GM18502 (cell line): ENCODE measurements around the gene NAGK.
"Not testable (repeated sequence)": the region's sequence is repeated elsewhere in the genome, so short reads cannot be mapped to it uniquely, and the experiment has no call there.

Experiments
- ATAC-seq: cut with Tn5 transposase; IDR thresholded peaks from one replicate; pipeline ENCODE4 v1.9.1; 2021; ENCODE audit warnings: mild to moderate bottlenecking; ENCODE audit not compliant: unreplicated experiment, poor library complexity

Gene NAGK

GRCh38 chr2:71067567-71068217 lies 756 bp upstream of the NAGK start:
- peak; percentile 3 for ATAC-seq

DNA sequence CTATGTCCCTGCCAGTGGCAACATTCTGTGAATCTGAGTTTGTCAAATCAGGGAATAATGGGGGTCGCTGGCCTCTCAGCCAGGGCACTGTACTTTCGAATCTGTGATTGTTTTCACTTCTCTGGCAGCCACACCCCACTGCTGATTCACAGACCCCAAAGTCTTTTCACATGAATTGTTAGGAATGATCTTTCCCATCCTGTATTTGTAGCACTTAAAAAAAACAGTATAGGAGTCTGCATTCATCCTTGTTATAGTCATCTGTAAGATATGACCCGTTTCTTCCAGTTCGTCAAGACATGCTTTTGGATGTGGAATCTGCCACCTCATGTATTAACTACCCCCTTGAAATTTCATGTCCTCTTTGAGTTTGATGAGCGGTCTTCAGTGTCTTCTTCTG lies 928 bp downstream of the NAGK start:
- no peak for ATAC-seq

DNA sequence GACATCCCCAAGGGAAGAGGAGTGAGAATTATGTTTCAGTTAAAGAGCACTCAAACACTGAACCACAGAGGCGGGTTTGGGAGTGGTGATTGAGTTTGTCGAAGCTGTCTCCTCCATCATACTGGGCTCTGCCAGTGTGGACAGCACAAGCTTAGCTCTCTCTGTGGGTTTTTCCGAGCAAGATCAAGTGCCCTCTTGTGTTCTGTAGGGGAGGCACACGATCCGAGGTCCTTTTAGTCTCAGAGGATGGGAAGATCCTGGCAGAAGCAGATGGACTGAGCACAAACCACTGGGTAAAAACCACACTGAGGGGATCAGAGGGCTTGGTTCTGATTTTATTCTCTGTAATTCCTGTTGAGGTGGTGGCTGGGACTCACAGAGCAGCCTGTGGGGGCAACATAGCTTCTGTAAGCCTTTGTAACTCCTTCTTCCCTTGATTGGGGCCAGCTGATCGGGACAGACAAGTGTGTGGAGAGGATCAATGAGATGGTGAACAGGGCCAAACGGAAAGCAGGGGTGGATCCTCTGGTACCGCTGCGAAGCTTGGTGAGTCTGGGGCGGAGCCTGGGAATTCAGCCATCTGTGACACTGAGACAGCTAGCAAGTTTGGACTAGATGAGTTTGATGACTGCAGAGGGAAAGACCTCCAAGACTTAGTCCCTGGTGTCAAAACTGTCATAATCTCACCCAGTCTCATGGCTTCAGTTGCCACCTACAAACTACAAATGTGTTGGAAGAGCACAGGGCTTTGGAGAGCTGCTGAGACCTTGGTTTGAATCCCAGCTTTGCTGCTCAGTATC lies 2.0 kb downstream of the NAGK start:
- ATAC-seq: no peak

DNA sequence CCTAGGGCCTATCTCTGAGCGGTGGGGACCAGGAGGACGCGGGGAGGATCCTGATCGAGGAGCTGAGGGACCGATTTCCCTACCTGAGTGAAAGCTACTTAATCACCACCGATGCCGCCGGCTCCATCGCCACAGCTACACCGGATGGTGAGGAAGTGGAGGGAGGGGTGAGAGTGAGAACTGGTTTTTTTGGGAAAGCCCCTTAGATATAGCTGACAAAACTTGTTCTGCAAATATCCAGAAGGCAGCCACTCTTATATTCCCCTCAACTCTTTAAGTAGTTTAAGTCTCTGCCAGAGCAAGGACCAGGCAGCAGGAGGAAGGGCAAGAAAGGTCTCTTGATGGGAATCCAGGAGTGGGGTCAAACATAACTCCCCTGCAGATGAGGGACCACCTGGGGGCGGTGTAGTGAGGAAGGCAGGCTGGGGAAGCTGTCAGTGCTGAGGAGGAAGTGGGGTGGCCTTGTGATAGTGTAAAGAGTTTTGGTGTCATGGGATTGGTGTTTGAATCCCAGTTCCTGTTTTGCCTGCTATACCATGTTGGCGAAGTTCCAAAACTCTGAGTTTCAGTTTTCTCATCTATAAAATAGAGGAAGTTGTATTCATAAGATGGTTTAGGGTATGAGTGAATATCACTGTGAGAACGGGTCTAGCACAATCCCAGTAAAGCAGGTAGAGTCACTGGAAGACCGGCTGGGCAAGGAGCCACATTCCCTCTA lies 3.4 kb downstream of the NAGK start:
- peak; percentile 53 for ATAC-seq

- ATAC-seq: no peak
Observed at GRCh38 chr2:71072492-71072891, 4.0 kb downstream of the NAGK start.

DNA sequence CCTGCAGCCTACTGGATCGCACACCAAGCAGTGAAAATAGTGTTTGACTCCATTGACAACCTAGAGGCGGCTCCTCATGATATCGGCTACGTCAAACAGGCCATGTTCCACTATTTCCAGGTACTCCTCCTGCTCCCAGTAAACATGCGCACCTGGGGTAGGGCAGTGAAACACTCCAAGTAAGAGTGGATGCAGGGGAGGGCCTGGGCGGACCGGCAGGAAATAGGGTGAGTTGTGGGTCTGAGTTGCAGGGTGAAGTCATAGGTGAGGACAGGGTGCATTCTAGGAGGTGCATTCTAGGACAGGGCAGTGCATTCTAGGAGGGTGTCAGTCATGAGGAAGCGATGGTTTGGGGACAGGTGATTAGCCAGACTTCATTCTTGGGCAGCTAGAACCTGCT lies 5.0 kb downstream of the NAGK start:
- ATAC-seq: no peak

DNA sequence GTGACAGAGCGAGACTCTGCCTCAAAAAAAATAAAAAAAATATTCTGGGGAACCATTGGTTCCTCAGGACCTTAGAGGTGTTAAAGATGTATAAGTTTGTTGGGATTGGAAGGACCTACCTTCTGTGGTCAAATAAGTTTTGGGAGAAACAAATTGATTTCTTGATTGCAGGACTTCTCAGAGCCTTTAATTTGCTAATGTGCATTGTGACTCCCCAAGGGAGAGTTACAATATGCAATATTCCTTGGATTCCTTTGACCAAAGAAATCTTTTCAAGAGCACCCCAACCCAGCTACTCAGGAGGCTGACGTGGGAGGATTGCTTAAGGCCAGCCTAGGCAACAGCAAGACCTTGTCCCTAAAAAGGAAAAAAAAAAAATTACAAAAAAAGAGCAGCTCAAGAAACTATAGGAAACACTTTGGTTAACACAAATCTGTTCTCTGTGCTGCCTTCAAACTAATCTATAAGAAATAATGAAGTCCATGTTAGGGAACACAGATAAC lies 6.5 kb downstream of the NAGK start:
- no peak for ATAC-seq

DNA sequence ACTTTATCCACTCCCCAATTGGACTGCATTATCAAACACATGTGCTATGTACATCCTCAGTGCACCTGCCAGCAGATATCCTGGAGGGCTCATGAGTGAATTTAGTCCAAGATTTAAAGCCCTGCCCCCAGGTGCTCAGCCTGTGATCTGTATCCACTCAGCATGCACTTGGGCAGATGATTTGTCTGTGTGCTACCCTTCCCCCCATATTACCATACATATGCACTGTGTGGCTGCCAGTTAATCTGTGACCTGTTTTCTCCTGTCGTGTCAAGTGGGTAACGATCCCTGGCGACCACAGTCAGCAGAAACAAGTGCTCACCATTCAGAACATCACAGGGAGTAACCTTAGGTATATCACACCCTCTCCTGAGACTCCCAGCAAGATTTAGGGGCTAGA lies 10.2 kb downstream of the NAGK start:
- ATAC-seq: no peak

DNA sequence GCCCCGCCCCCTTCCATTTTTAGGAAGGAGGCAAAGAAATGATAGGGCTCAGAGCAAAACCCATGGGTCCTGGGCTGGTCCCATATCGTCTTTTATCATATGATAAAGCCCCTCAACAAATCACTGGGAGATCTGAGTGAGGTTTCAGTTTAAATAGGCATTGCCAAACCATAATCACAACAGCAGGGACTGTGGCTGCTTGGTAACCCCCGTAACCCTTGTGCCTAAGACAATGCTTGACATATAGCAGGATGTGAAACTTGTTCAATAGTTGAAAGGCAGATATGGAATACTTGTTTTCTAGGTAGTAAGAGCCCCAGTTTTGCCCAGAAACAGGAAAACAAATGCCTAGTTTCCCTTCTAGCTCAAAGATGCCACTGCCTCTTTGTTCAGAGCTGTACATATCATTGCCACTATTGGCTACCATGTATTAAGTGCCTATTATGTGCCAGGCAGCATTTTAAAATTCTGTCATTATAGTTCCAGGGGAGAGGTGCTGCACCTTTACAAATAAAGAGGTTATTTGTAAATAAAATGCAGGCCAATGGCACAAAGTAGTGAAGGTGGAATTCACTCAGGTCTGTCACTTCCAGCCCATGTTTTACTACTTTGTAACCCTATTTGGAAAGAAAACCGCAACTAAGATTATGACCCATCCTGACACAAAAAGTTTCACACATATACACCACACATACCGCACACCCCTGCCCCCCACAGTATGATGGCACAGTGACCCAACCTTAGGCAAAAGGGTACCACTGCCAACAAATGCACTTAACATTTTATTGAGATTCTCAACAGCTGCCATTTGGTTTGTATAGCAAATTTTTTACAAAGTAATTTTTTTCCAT lies 14.2 kb downstream of the NAGK start:
- peak; percentile 83 for ATAC-seq

DNA sequence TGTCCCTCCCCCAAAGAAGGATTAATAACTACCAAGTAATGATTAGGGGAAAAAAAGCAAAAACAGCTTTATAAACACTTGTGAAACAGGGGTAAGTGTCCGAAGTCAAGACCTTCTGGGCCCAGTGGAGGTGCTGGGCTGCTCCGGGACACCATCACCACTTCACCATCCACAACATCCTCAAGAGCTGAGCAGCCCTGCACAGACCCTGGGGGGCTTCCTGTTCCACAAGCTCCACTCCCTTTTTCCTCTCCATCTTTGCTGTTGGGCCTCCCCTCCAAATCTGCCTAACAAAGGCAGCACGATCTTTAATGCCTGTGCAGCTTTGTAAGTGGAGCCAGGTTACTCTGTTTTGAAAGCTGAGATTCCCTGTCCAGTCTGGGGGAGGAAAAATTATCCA lies 14.8 kb downstream of the NAGK start:
- not testable (repeated sequence) for ATAC-seq

DNA sequence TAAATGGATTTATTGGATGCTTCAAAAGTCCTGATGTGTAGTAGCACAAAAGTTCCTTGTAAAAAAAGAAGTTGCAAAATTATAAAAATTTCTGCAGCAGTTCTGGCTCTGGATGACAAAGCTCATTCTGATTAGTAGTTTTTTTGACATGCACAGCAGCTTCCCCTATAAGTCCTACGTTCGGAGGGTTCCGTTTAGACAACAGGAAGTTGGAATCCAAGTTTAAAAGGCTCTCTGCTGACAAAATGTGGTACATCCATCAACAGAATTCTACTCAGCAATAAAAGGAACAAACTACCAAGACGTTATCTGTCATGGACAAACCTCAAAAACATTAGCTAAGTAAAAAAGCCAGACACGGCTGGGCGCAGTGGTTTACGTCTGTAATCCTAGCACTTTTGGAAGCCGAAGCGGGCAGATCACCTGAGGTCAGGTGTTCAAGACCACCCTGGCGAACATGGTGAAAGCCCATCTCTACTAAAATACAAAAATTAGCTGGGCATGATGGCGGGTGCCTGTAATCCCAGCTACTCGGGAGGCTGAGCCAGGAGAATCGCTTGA lies 15.4 kb downstream of the NAGK start:
- ATAC-seq: not testable (repeated sequence)

GRCh38 chr2:71085325-71086003 lies 17.0 kb downstream of the NAGK start:
- not testable (repeated sequence) for ATAC-seq

DNA sequence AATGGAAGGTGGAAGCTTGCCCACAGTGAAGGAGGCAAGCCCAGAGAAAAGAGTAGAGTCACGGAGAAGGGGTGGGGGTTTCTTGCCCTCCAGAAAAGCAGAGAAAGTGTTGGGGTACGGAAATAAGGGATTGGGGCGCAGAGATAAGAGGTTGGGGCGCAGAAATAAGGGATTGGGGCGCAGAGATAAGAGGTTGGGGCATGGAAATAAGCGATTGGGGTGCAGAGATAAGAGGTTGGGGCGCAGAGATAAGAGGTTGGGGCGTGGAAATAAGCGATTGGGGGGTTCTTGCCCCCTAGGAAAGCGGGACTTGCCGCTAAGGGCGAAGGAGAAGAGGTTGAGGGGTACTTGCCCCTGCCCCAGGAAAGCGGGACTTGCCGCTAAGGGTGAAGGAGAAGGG lies 21.0 kb downstream of the NAGK start:
- ATAC-seq: not testable (repeated sequence)

GRCh38 chr2:71091808-71092207 lies 23.4 kb downstream of the NAGK start:
- ATAC-seq: not testable (repeated sequence)

- not testable (repeated sequence) for ATAC-seq
Observed at GRCh38 chr2:71092491-71093260, 24.2 kb downstream of the NAGK start.

DNA sequence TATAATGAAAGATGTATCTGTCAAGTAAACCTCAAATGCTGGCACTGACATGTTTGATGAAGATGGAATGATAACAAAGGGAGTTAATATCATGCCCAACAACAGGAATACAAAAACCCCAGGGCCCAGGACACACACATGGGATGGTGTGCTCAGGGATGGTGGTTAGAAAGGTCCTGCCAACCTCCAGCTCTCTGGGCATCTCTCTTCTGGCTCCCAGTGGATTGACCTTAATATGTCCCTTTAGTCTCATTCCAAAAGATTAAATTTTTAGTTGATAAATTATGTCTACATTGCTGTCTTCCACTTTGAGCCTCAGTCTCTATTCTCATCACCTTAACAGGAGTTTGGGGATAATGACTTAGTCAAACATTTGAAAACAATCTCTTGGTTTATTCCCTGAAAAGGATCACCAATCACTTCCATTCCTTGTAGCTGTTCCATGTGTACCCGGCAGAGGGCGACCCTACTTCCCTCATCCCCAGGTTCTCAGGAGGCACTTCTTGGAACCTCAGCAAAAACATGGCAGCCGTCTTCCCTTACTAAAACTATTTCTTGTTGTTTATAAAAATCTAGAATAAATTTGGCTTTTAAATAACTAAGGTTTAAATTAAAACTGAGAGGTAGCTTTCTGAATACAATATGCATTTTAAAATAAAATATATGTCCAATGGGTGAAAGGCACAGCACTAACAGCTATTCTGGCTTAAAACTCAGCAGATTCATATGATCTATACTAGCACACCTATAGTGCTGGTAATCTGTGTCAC lies 31.9 kb downstream of the NAGK start:
- peak; percentile 57 for ATAC-seq

- ATAC-seq: no peak
Observed at GRCh38 chr2:71101656-71102055, 33.2 kb downstream of the NAGK start.
